OCI-LY7 (cell line): ENCODE data around the gene PARP12.

Source experiments
- EZH2phosphoT487 ChIP-seq: fragments of 200-600 bp; sonication (generic); IDR thresholded peaks from 2 replicates; pipeline ENCODE4 v1.6.1; 2018; ENCODE audit warnings: low read depth, borderline replicate concordance, mild to moderate bottlenecking, mixed run types, antibody characterized with exemption, low read length, moderate library complexity, mixed read lengths
- TF ChIP-seq, protein P1 (sequence below): fragments of 200-600 bp; sonication (generic); conservative IDR thresholded peaks from 2 replicates; pipeline ENCODE4 v1.5.1; 2014; ENCODE audit warnings: mild to moderate bottlenecking, antibody characterized with exemption, low read length, moderate library complexity, mixed read lengths

DNA sequence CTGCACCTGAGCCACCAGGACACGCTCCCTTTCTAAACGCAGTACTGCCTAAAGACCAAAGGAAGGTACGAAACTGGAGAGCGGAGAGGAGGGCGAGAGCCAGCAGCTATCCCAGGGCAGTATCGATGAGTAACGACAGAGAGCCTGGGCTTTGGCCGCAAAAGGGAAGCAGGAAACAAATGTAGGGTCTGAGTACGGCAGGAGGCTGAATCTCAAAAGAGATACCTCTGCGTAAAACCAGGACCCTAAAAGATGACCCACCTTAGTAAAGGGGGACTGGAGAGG, 20.4 kb downstream of the PARP12 start:
- TF ChIP-seq, protein P1, sequence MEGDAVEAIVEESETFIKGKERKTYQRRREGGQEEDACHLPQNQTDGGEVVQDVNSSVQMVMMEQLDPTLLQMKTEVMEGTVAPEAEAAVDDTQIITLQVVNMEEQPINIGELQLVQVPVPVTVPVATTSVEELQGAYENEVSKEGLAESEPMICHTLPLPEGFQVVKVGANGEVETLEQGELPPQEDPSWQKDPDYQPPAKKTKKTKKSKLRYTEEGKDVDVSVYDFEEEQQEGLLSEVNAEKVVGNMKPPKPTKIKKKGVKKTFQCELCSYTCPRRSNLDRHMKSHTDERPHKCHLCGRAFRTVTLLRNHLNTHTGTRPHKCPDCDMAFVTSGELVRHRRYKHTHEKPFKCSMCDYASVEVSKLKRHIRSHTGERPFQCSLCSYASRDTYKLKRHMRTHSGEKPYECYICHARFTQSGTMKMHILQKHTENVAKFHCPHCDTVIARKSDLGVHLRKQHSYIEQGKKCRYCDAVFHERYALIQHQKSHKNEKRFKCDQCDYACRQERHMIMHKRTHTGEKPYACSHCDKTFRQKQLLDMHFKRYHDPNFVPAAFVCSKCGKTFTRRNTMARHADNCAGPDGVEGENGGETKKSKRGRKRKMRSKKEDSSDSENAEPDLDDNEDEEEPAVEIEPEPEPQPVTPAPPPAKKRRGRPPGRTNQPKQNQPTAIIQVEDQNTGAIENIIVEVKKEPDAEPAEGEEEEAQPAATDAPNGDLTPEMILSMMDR: no peak
- no peak for TF ChIP-seq EZH2phosphoT487
